AG10803 (cell line): ENCODE measurements around the gene SLCO3A1.

Experiments
- DNase-seq: peaks from one replicate; pipeline ENCODE4 v3.0.0; 2010; ENCODE audit warnings: low read depth
- H3K4me3 ChIP-seq: 2 replicates; pipeline ENCODE4 v1.5.1; 2011; ENCODE audit warnings: mild to moderate bottlenecking, low read length, control low read depth
- CTCF ChIP-seq: conservative IDR thresholded peaks from 2 replicates; pipeline ENCODE4 v1.5.1; 2011; ENCODE audit warnings: mild to moderate bottlenecking, low read length, control low read depth, inconsistent platforms

SLCO3A1 gene

DNA sequence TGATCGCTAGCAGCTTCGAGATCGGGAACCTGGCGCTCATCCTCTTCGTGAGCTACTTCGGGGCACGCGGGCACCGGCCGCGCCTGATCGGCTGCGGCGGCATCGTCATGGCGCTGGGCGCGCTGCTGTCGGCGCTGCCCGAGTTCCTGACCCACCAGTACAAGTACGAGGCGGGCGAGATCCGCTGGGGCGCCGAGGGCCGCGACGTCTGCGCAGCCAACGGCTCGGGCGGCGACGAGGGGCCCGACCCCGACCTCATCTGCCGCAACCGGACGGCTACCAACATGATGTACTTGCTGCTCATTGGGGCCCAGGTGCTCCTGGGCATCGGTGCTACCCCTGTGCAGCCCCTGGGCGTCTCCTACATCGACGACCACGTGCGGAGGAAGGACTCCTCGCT, 62.5 kb downstream of the SLCO3A1 start:
- no peak for DNase-seq
- no peak overlapping the region for H3K4me3 ChIP-seq
- TF ChIP-seq CTCF, result no peak

DNA sequence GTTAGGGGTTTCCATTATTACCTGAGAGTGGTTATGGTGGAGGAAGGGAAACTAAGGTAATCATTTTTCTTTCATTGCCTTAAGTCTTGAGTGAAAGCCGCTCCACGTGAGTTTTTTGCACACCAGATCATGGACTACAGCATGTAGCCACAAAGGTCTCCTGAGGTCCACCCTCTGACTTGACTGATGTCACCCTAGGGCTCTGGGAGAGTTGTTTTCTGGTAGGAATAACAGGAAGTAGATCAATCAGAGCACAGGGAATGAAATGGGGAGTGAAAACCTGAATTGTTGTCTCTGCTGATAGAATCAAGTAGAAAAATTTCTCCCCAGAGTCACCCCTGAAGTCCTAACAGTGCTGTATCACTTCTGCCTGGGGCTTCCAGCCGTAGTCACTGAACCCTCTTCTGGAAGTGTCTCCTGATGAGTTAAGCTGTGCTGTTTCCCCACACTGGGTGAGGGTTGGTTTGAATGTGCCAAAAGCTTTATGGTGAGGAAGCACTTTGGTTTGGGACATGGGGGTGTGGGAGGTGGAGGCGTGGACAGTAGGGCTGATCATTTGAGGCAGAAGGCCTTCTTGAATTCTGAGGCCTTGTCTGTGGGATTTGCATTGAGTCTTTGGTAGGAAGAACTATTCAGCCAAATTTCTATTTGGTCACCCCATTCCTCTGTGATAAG, 64.3 kb downstream of the SLCO3A1 start:
- TF ChIP-seq CTCF, result no peak
- DNase-seq, result no peak
- H3K4me3 ChIP-seq, result no peak overlapping the region

DNA sequence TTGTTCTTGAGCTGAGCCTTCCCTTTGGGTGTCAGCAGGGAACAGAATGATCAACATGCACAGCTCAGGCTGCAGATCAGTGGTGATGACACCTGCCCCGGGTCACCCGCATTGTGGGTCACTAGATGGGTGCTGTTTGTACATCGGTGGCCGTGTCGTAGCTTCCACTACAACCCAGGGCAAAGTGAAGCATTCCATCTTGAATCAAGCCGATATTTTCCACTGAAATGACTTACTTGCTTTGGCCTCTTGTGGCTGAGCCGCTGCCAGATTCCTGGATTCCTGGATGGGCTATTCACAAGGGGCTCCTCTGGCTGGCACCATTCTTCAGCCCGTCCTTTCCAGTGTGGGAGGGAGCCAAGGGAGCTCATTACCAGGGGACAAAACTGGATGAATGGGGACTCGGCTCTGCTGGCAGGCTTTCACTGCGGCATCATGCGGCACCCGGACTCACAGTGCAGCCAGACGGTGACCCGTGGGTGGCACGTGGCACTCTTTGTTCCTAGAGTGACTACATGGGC, 65.6 kb downstream of the SLCO3A1 start:
- DNase-seq, result no peak
- no peak for TF ChIP-seq CTCF

DNA sequence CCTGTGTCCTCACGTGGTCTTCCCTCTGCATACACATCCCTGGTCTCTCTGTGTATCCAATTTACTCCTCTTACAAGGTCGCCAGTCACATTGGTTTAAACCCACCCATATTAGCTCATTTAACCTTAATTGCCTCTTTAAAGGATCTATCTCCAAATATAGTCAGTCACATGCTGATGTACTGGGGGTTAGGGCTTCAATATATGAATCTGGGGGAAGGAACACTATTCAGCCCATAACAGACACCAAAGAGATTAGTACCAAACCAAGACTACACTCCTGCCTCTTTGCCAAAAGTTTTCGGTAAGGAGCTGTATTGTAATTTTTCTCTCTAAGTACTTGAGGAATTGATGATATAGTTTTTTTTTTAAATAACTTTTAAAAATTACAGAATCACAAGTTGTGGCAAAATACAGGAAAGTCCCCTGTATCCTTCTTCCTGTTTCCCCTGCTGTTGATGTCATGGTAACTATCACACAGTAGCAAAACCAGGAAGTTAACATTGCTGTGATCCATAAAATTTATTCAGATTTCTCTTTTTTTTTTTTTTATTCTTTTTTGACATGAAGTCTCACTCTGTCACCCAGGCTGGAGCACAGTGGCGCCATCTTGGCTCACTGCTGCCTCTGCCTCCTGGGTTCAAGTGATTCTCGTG, 67.8 kb downstream of the SLCO3A1 start:
- no peak for TF ChIP-seq CTCF
- no peak overlapping the region for H3K4me3 ChIP-seq
- DNase-seq, result no peak

More for the DNA sequence above, 65.6 kb downstream of the SLCO3A1 start:
- H3K4me3 ChIP-seq, result no peak overlapping the region

GRCh38 chr15:91921843-91922198, 68.3 kb downstream of the SLCO3A1 start:
- DNase-seq, result no peak
- no peak for TF ChIP-seq CTCF
- H3K4me3 ChIP-seq, result no peak overlapping the region

- no peak for TF ChIP-seq CTCF
- no peak for DNase-seq
- no peak overlapping the region for H3K4me3 ChIP-seq
Observed at GRCh38 chr15:91922646-91923547, 69.4 kb downstream of the SLCO3A1 start.
